Activated T-cell treated with anti-CD3 and anti-CD28 coated beads, Interleukin-2, amount 50 U/mL, for 4 hours (primary cell): ENCODE measurements around the gene FAM151A. TPM values are rescaled to one million over a fixed set of nuclear protein-coding genes. Genes with fewer than 3 reads are reported as not detected.
A peak's percentile ranks its signal among the peaks of the same experiment; 100 is the strongest.

Experiments used
- ATAC-seq, 2 donors: fragments of 200-7000 bp; cut with Tn5 transposase; one replicate each; pipeline ENCODE4 v1.10.0; 2021
- DNase-seq: peaks from one replicate; pipeline ENCODE4 v3.0.0-alpha.2; 2020
- H3K27me3 Mint-ChIP-seq: one replicate; pipeline ENCODE4 v1.8.0; 2021; ENCODE audit warnings: low read depth, mixed read lengths
- H3K36me3 Mint-ChIP-seq: one replicate; pipeline ENCODE4 v1.8.0; 2022; ENCODE audit warnings: mixed read lengths; ENCODE audit not compliant: insufficient read depth
- H3K4me1 Mint-ChIP-seq: one replicate; pipeline ENCODE4 v1.8.0; 2021; ENCODE audit warnings: low read depth, mixed read lengths
- H3K4me3 Mint-ChIP-seq: one replicate; pipeline ENCODE4 v1.8.0; 2021; ENCODE audit warnings: mild to moderate bottlenecking, moderate library complexity, mixed read lengths
- H3K9me3 Mint-ChIP-seq: one replicate; pipeline ENCODE4 v1.8.0; 2021; ENCODE audit warnings: mixed read lengths
- total RNA-seq, 3 donors: library from RNA; stranded (reverse); gene quantifications; one replicate each; pipeline ENCODE4 v1.2.1, GENCODE V29; 2021

Gene FAM151A
- total RNA-seq, 3 donors from 2014 or later, result not detected

DNA sequence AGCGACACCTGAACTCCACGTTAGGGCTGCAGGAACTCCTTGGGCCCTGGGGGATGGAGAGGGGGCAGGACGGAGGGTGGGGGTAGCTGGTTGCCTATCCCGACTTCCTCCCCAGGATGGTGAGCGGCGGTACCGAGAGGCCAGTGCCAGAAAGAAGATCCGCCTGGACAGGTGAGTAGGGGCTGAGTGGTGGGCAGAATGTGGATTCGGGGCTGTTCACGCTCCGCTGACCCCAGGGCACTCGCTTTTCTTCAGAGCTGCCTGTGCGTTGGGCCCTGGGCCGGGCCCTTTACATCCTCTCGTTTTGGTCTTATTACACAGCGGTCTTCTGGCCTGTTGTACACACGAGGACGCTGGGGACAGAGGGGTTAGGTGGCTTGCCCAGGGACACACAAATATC, 20.8 kb downstream of the FAM151A start:
- ATAC-seq, result no peak
- H3K4me1 Mint-ChIP-seq, result peaks cover 13% of the 10 kb centered on the region
- no peak overlapping the region for H3K4me3 Mint-ChIP-seq
- no peaks in the 10 kb centered on the region for H3K36me3 Mint-ChIP-seq
- H3K27me3 Mint-ChIP-seq, result no peaks in the 10 kb centered on the region
- no peak for DNase-seq
- no peaks in the 10 kb centered on the region for H3K9me3 Mint-ChIP-seq

DNA sequence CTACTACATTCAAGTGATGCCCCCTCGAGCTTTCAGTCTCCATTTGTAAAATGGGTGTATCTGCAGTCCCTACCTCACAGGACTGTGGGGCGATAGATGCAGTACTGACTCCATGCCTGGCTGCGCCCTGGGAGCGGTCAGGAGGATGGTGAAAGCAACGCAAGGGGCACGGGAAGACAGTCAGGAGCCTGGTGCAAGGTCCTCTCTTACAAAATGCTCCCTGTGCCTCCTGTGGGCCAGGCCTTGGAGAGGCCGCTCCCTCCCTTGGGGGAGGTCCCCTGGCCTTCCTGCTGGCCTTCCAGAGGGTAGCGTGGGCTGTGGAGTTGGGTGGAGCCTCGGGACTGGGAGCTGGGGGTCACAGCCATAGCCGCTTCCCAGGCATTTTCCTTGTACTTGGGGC, 21.6 kb downstream of the FAM151A start:
- Mint-ChIP-seq H3K36me3 (no peaks in the 10 kb centered on the region), H3K27me3 (no peaks in the 10 kb centered on the region), H3K9me3 (no peaks in the 10 kb centered on the region), H3K4me1 (peaks cover 13% of the 10 kb centered on the region), H3K4me3 (no peak overlapping the region)
- DNase-seq, result no peak
- no peak for ATAC-seq

DNA sequence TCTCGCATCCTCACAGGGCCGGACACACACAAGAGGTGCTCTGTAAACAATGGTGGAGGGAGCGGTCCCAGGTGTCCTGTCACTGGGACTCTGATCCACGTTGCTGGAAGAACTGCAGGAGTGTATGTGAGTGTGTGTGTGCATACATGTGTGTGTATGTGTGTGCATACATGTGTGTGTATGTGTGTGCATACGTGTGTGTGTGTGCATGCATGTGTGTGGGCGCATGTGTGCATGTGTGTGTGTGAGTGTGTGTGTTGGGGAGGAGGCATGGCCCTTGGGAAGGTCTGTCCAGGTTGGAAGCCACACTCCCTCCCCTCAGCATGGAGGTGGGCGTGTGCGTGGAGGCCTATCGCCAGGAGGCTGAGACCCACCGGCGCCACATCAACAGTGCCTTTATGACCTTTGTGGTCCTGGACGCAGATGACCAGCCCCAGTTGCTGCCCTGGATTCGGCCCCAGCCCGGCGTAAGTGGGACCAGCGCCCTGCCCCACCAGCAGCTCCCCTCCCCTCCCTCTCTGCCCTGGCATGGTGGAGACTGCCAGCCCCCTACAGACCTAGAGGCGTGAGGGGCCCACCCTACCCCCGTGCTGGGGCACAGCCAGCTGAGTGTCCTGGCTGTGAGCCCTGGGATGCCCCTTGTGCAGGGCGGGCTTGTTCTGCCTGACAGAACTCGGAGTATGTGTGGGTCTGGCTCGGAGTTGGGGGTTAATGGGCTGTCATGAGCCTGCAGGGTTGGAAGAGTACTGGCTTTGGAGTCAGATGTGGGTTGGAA, 22.2 kb downstream of the FAM151A start:
- ATAC-seq (no peak), DNase-seq (no peak)
- Mint-ChIP-seq H3K36me3 (no peaks in the 10 kb centered on the region), H3K4me1 (peaks cover 13% of the 10 kb centered on the region), H3K4me3 (no peak overlapping the region), H3K27me3 (no peaks in the 10 kb centered on the region), H3K9me3 (no peaks in the 10 kb centered on the region)

DNA sequence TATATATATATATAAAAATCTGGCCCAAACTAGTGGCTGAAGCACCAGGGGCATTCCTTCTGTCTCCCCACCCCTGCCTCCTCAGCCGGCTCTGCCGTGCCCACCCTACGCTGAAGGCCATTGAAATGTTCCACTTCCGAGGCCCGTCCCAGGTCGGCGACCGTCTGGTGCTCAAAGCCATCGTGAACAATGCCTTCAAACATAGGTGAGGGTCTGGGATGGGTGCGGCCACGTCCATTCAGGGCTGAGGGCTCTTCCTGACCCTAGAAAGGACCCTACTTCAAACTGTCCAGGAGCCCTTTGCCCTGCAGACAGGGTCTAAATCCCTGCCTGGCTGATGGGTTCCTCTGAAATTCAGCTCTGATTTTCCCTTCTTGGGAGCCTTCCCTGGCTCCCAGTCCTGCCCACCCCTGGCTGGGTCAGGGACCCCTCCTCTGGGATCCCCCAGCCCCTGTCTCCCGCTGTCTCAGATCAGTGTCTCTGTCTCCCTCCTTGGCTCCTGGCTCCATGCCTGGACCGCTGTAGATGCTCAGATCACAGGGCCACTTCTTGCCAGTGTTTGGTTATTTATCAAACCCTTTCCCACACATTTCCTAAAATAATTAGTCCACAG, 24.0 kb downstream of the FAM151A start:
- H3K36me3 Mint-ChIP-seq, result no peaks in the 10 kb centered on the region
- H3K4me1 Mint-ChIP-seq, result peaks cover 2% of the 10 kb centered on the region
- H3K27me3 Mint-ChIP-seq, result no peaks in the 10 kb centered on the region
- no peak overlapping the region for H3K4me3 Mint-ChIP-seq
- no peaks in the 10 kb centered on the region for H3K9me3 Mint-ChIP-seq
- ATAC-seq (no peak), DNase-seq (no peak)

DNA sequence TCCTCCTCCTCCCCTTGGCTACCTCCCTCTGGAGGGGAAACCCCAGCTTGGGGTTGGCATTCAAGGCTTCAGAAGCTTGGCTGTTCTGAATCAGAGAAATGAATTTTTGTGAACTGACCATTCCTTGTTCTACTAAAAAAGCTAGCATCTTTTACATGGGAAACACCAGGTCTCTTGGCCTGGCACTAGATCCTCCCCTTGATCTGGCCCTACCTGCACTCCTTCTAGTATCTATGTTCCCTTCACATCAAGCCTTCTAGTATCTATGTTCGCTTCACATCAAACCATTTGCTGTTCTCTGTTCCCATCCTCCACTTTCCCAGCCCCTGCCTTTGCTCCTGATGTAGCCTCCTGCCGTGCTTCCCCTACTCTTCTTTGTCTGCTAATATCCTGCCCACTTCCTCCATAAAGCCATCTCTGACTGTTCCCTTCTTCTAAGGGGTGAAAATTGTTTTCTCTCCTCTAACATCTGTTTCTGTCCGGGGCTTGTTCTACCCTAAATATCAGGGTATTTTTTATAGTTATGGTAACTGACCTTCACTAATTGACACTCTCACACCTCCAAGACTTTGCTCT, 25.8 kb downstream of the FAM151A start:
- H3K9me3 Mint-ChIP-seq, result no peaks in the 10 kb centered on the region
- no peaks in the 10 kb centered on the region for H3K27me3 Mint-ChIP-seq
- DNase-seq (no peak), ATAC-seq (no peak)
- H3K4me3 Mint-ChIP-seq, result no peak overlapping the region
- H3K4me1 Mint-ChIP-seq, result no peaks in the 10 kb centered on the region
- no peaks in the 10 kb centered on the region for H3K36me3 Mint-ChIP-seq

DNA sequence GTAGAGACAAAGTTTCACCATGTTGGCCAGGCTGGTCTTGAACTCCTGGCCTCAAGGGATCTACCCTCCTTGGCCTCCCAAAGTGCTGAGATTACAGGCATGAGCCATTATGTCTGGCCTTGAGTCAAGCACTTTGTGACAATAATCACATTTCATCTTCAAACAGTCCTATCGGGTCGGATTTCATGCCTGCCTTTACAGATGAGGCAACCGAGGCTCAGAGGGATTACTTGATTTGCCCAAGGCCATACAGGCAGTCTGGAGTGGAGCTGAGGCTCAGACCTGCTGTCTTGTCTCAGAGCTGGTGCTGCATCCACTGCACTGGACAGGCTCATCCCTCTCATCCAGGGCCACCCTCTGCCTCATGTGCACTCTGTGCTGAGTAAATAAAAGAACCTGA, 26.6 kb downstream of the FAM151A start:
- no peaks in the 10 kb centered on the region for H3K4me1 Mint-ChIP-seq
- H3K9me3 Mint-ChIP-seq, result no peaks in the 10 kb centered on the region
- ATAC-seq (no peak), DNase-seq (no peak)
- no peaks in the 10 kb centered on the region for H3K36me3 Mint-ChIP-seq
- H3K27me3 Mint-ChIP-seq, result no peaks in the 10 kb centered on the region
- no peak overlapping the region for H3K4me3 Mint-ChIP-seq

DNA sequence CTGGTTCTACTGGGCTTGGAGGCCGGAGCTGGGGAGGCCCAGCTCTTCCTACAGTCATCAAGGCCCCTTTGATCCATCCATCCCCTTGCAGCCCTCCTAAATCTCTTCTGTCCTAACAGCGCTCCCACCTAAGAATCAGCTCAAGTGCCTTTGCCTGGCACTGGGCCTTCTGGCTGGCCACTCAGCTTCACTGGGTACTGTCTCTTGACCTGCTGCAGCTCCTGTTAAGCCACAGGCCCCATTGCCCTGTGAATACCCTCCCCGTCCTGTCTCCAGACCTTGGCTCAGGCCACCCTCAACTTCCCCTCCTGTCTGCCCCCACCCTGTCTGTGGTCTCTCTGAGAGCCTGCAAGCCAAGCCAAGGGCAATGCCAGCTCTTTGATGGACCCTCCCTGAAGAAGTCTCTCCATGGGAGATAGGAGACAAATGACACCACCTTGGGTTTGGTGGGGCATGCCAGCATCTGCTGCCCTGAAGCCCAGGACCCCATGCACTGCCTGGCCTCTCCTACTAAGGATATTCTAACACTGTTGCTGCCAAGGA, 27.3 kb downstream of the FAM151A start:
- Mint-ChIP-seq H3K4me1 (no peaks in the 10 kb centered on the region), H3K27me3 (no peaks in the 10 kb centered on the region), H3K36me3 (no peaks in the 10 kb centered on the region), H3K9me3 (no peaks in the 10 kb centered on the region), H3K4me3 (no peak overlapping the region)
- DNase-seq (no peak), ATAC-seq (no peak)

DNA sequence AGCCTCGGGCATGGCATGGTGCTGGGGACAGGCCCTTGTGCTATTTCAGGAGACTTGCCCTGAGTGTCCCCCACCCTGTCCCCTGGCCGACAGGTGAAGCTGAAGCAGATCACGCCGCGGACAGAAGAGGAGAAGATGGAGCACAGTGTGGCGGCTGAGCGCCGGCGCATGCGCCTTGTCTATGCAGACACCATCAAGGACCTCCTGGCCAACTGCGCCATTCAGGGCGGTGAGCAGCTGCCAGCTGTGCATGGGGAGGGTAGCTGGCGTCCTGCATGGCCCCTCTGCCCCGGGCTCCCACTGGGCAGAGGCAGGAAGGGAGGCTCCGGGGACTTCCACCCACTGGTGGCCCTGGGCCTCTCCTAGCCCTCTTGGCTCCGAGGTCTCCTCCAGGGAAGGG, 28.9 kb downstream of the FAM151A start:
- Mint-ChIP-seq H3K27me3 (no peaks in the 10 kb centered on the region), H3K4me3 (no peak overlapping the region), H3K36me3 (no peaks in the 10 kb centered on the region), H3K9me3 (no peaks in the 10 kb centered on the region), H3K4me1 (no peaks in the 10 kb centered on the region)
- DNase-seq (no peak), ATAC-seq (no peak)

DNA sequence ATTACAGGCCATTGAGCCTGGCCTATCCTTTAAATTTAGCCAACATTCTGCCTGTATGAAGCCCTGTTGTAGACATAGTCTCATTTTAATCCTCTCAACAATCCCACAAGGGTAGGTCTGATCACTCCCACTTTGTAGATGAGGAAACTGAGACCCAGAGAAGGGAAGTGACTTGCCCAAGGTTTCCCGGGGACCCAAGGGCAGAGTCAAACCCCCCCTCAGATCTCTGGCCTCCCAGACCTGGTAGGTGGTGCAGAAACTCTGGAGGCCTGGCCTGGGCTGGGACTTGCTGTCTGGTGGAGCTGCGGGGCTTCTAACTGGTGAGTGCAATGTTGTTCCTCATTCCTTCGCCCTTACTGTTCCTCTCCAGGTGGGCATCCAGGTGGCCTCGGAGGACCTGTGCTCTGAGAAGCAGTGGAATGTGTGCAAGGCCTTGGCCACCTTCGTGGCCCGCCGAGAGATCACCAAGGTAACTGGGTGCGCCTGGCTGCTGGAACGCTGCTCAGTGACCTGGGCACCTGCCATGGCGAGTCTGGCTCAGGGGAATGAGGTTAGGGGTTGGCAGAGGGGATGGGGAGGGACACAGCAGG, 29.7 kb downstream of the FAM151A start:
- DNase-seq, result no peak
- H3K4me1 Mint-ChIP-seq, result peaks cover under 1% of the 10 kb centered on the region
- ATAC-seq, result no peak
- no peaks in the 10 kb centered on the region for H3K27me3 Mint-ChIP-seq
- no peak overlapping the region for H3K4me3 Mint-ChIP-seq
- no peaks in the 10 kb centered on the region for H3K9me3 Mint-ChIP-seq
- H3K36me3 Mint-ChIP-seq, result no peaks in the 10 kb centered on the region

DNA sequence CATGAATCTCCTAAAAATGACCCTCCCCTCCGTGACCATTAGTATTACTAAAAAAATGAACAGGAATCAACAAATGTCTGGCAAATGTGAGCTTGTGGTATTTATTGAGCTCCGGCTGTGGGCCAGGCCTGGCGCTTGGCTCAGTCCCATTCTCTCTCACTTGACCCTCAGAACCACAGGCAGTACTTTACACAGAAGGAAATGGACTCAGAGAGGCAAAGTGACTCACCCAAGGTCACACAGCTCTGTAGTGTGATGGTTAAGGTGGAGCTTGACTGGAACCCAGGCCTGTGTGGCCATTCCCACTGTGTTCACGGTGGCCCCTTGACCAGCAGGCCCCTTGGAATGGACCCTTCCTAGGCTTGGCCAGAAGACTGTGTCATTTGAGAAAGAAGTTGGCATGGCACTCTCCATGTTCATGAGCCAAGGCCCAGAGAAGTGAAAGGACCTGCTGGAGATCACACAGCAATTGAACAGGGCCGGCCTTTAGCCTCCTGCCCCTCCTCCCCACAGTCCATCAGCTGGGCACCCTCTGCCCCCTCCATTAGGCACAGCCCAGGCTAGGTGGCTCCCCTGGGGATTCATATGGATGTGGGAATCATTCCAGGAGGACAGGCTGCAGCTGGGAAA, 32.1 kb downstream of the FAM151A start:
- Mint-ChIP-seq H3K36me3 (no peaks in the 10 kb centered on the region), H3K4me3 (no peak overlapping the region), H3K9me3 (no peaks in the 10 kb centered on the region), H3K4me1 (peaks cover 4% of the 10 kb centered on the region), H3K27me3 (no peaks in the 10 kb centered on the region)
- no peak for DNase-seq
- no peak for ATAC-seq

DNA sequence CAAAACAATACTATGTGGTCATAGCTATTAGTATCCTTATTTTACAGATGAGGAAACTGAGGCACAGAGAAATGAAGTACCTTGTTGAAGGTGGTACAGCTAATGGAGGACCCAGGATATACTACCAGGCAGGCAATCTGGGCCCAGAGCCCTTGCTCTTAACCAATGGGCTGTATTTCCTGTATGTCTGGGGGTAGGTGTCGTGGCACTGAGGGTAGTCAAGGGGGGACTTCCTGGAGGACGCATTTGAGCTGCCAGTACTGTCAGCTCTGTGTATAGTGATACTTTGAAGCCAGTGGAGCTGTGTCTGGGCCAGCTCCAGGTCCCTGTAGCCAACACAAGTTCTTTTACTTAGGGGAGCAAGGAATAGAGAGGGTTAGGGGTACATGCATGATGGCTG, 34.9 kb downstream of the FAM151A start:
- ATAC-seq, result peak in 1 of 2 donors; percentile 41
- peaks cover 4% of the 10 kb centered on the region for H3K4me1 Mint-ChIP-seq

DNA sequence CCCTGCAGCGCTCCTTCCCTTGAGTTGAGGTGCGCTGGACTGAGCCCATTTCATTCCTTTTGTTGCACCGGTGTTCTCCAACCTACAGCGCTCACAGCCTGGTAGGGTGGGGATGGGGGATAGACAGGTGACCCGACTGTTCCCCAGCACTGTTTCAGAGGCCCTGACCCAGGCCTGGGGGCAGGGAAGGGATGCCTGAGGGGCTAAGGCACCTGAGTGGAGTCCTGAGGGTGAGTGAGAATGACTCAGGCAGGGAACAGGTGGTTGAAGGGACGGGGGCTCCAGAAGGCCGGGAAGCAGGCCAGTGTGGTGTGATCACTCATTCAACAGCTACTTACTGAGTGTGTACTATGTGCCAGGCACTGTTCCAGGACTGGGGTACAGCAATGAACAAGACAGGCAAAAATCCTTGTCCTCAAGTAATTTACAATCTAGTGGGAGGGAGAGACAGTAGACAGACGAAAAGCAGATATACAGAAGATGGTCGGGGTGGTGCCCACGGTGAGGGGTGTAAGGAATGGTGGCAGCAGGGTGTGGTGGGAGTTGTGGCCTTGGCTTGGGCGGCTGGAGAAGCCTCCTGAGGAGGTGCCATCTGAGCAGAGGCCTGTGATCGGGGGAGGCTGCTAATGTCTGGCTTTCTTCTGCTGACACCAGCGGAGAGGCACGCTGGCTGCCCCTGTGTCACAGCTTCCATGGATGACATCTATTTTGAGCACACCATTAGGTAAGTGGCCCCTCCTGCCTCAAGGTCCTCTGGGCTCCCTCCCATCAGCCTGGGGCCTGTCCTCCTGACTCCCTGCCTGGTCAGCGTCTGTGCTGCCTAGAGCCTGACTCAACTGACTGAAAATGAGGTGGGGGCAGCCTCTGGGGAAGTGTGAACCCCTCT, 37.9 kb downstream of the FAM151A start:
- Mint-ChIP-seq H3K36me3 (no peaks in the 10 kb centered on the region), H3K4me1 (peaks cover 4% of the 10 kb centered on the region), H3K4me3 (no peak overlapping the region), H3K27me3 (no peaks in the 10 kb centered on the region), H3K9me3 (no peaks in the 10 kb centered on the region)
- ATAC-seq (no peak), DNase-seq (no peak)

More for the DNA sequence above, 34.9 kb downstream of the FAM151A start:
- Mint-ChIP-seq H3K9me3 (no peaks in the 10 kb centered on the region), H3K4me3 (no peak overlapping the region), H3K27me3 (no peaks in the 10 kb centered on the region), H3K36me3 (no peaks in the 10 kb centered on the region)
- no peak for DNase-seq

DNA sequence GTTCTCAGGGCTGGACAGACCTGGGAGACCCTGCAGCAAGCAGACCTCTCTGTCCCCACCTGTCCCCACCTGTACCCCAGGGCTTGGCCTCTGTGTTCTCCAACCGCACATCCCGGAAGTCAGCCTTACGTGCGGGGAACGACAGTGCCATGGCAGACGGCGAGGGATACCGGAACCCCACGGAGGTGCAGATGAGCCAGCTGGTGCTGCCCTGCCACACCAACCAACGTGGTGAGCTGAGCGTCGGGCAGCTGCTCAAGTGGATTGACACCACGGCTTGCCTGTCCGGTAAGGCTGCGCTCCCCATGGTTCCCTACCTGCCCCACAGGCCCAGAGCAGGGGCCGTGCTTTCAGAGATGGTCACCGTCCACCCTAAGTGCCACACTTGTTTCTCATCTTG, 38.8 kb downstream of the FAM151A start:
- no peak for ATAC-seq
- peaks cover 4% of the 10 kb centered on the region for H3K4me1 Mint-ChIP-seq
- no peaks in the 10 kb centered on the region for H3K36me3 Mint-ChIP-seq
- DNase-seq, result no peak
- H3K9me3 Mint-ChIP-seq, result no peaks in the 10 kb centered on the region
- no peaks in the 10 kb centered on the region for H3K27me3 Mint-ChIP-seq
- no peak overlapping the region for H3K4me3 Mint-ChIP-seq
